Heart left ventricle (tissue), 13 donors: ENCODE results near the gene WNT9A.

Source experiments
- CTCF ChIP-seq, 12 donors: fragments of 200-600 bp; sonication (generic) in 4 of 12; IDR thresholded peaks; one replicate each; pipeline versions ENCODE4 v1.5.0 to v1.8.0; 2018 to 2022; ENCODE audit warnings: antibody characterized with exemption in 12 of 12, mild to moderate bottlenecking in 5 of 12
- POLR2A ChIP-seq, 2 donors: fragments of 450-650 bp; IDR thresholded peaks; one replicate each; pipeline ENCODE4 v1.6.1; 2017; ENCODE audit warnings: antibody characterized with exemption in 2 of 2, mild to moderate bottlenecking in 2 of 2, moderate library complexity in 2 of 2
- donor health status: ischemic (EF 13 %, LVEDD 7.1; RV severe dilation, severe dysfunction).
- donor health status: DM: no; HTN: yes; CAD: no.
- donor health status: DM: no; HTN: no; CAD: no.
- donor health status: ischemic (EF 25% LVEDD 6.9; RV normal size, moderate dysfunction).
- donor health status: ischemic (EF 25% LVEDD 5.7; RV mildly dilated, moderate dysfunction).
- donor health status: ischemic (EF 35%, LVEDD 5.7; RV mildly dilated, moderate dysfunction).
- donor health status: nonischemic (EF 11% LVEDD 7.7; RV severe dilation, severe dysfunction).
- donor health status: DM: yes; HTN: yes; CAD: no.
- donor health status: PGD.
- donor health status: ischemic (EF 29% LVEDD 5.4; RV normal size, mild dysfunction).
- donor health status: nonischemic (EF 23%, LVEDD 6.1; RV moderate dilation, normal function).

- TF ChIP-seq CTCF (IDR thresholded peaks at IDR 0.05) (no peak), POLR2A (IDR thresholded peaks at IDR 0.05) (no peak)
Observed at GRCh38 chr1:227901239-227901905, 46.4 kb downstream of the WNT9A start.
